ENCODE results near the gene CBX7. TPM values are rescaled to one million over a fixed set of nuclear protein-coding genes. Genes with fewer than 3 reads are reported as not detected.

CBX7 gene
- total RNA-seq, 1 experiment from 2014 or later, result 0.45 TPM

- no peak for DNase-seq (ENCODE audit: extremely low read depth, low read depth)
These were observed 57.6 kb downstream of the CBX7 start for GRCh38 chr22:39094717-39095389.

- DNase-seq (ENCODE audit: extremely low read depth, low read depth), result no peak
These were observed 60.2 kb downstream of the CBX7 start for GRCh38 chr22:39092111-39092862.

DNA sequence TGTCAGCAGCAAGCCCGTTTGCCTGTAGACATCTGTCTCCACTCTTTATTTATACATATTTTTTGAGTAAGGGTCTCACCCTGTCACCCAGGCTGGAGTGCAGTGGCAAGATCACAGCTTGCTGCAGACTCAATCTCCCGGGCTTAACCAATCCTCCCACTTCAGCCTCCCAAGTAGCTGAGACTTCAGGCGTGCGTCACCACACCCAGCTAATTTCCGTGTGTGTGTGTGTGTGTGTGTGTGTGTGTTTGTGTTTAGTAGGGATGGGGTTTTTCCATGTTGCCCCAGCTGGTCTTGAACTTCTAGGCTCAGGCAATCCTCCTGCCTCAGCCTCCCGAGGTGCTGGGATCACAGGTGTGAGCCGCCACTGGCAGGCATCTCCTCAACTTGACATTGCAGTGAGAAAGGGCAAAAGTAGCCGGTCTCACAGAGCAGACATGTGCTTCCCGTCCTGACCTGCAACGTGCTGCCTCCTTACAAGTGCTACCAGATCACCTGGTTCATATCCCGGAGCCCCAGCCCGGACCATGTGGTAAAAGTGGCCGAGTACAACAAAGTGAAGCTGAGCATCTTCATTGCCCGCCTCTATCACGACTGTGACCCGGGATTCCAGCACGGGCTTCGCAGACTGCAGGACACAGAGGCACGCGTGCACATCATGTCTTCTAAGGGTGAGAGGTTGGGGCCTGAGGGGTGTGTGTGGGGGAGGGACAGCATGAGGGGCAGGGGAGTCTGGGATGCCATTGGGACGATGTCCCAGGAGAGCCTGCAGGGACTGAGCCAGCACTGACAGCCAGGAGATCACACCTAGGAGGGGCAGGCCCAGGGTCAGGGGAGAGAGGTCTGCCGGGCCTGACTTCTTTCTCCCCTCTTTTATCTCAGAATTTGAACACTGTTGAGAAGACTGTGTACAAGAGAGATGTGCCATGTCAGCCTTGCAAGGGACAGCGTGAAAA is 61.1 kb downstream of the CBX7 start:
- no peak for DNase-seq (ENCODE audit: extremely low read depth, low read depth)

DNA sequence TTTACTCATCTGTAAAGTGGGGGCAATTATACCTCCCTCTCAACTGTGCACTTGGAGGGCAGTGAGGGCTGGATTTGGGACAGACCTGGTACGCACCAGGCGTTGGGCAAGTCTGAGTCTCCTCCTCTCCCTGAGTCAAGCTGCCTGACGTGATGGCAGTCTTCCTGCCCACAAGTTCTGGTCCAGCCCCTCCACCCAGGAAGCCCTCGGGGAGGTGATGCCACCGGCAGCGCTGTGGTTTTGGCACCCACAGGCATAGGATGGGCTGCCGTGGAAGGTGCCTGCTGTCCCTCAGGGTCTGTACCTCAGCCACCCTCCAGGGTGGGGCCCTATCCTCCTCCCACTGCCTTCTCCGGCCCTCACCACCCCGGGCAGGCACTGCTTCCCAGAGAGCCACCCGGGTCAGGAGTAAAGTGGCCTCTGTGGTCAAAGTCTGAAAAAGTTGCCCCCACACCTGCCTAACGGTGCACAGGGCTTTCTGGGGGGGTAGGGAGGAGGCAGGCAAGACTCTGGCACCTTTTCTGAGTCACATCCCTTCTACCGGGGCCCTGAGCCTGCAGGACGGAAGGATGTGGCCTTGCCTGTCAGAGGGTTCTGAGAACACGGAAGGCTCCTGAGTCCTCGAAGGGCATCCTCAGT is 61.9 kb downstream of the CBX7 start:
- DNase-seq (ENCODE audit: extremely low read depth, low read depth), result no peak

- no peak for DNase-seq (ENCODE audit: extremely low read depth, low read depth)
These were observed 62.6 kb downstream of the CBX7 start for GRCh38 chr22:39089928-39090327.

GRCh38 chr22:39088685-39089032 is 63.8 kb downstream of the CBX7 start:
- no peak for DNase-seq (ENCODE audit: extremely low read depth, low read depth)

GRCh38 chr22:39087881-39088684 is 64.4 kb downstream of the CBX7 start:
- no peak for DNase-seq (ENCODE audit: extremely low read depth, low read depth)

GRCh38 chr22:39087098-39087497 is 65.4 kb downstream of the CBX7 start:
- DNase-seq (ENCODE audit: extremely low read depth, low read depth), result no peak

DNA sequence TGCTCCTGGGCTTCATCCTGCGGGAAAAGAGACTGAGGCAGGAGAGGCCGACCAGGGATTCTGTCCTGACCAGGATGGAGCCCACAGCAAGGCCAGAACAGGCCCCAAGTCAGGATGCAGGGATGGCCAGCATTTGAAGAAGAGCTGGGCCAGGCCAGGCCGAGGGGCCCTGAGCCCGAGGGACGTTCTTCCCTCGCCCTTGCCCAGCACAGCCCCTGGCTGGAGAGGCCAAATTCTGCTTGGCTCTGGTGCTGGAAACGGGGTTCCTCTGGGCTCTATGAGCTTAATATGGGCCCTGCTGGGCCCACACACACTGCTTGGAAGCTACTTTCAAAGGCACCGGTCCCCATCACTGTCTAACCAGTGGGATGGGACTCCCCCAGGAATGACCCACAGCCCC is 67.8 kb downstream of the CBX7 start:
- no peak for DNase-seq (ENCODE audit: extremely low read depth, low read depth)

DNA sequence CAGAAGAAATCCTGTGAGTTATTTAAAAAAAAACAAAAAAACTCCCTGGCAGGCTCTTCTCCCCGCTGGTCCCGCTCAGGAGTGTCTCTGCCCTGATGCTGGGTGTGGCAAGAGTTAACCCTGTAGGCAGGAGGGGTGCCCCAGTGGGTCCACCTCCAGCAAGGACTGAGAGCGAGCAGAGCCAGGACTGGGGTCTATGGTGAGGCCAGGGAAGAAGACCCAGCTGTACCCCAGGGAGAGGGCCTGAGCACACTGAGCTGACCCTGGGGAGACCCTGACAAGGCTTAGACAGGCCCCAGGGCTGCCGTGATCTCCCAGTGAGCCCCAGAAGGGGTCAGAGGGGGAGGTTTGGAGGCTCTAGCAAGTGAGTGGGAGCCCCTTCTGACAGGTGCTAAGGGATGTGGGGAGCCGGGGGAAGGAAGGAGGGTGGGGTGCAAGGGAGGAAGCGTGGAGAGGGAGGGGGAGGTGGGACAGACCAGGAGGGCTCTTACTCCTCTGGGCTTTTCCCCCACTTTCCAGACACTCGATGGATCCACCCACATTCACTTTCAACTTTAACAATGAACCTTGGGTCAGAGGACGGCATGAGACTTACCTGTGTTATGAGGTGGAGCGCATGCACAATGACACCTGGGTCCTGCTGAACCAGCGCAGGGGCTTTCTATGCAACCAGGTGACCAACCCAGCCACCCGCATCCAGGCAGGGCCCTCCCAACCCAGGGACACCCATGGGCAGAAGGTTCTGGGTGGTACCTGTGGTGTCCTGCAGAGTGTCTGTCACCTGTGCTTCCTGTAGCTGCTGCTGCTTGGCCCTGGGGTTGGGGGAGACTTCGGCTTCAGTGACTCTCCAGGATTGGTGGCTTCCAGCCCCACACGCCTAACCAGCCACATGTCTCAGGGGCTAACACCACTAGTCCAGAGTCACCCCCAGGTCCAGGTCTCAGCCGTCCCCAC is 69.0 kb downstream of the CBX7 start:
- no peak for DNase-seq (ENCODE audit: extremely low read depth, low read depth)

DNA sequence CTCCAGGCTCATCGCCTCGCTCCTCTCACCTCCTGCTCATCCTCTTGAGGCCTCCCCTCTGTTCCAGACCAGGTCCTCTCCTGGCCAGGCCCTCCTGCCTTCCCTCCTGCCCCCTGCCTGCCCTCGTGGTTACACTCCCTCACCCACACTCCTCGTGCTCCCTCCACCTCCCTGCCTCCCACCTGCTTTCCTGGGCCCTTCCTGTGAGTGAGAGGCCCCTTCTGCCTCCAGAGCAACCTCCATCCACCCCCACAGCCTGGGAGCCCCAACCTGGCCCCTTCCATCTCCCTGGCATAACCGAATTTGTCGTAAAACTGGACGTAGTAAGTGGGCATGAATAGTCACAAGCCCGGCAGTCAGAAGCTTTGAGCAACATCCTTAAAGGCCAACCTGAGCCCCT is 70.9 kb downstream of the CBX7 start:
- no peak for DNase-seq (ENCODE audit: extremely low read depth, low read depth)

- DNase-seq (ENCODE audit: extremely low read depth, low read depth), result no peak
These were observed 71.5 kb downstream of the CBX7 start for GRCh38 chr22:39081016-39081415.

Small RNA genes lying within 50 kb of the gene (small RNA-seq; reads per million reads assigned to genes)
- gene COX5BP7, result 0 reads per million in 2 experiments

Other genes starting within 250 kb of the CBX7 start
- not detected in 2 replicates for gene APOBEC3A, start 195.1 kb downstream of the CBX7 start, total RNA-seq (2014; rRNA removed; shearing (Covaris generic))
- 3.6 and 5.1 TPM in 2 replicates for gene APOBEC3B, start 170.3 kb downstream of the CBX7 start, total RNA-seq (2014; rRNA removed; shearing (Covaris generic))
- gene APOBEC3C, start 138.4 kb downstream of the CBX7 start, total RNA-seq (2014; rRNA removed; shearing (Covaris generic)), result 7.2 and 8.0 TPM in 2 replicates
- gene APOBEC3D, start 131.6 kb downstream of the CBX7 start, total RNA-seq (2014; rRNA removed; shearing (Covaris generic)), result 0.30 TPM in 1 of 2 replicates, not detected in the other
- 0.87 and 1.9 TPM in 2 replicates for gene APOBEC3F, start 111.8 kb downstream of the CBX7 start, total RNA-seq (2014; rRNA removed; shearing (Covaris generic))
- gene APOBEC3G, start 75.4 kb downstream of the CBX7 start, total RNA-seq (2014; rRNA removed; shearing (Covaris generic)), result 0.95 and 1.2 TPM in 2 replicates
- not detected in 2 replicates for gene APOBEC3H, start 55.4 kb downstream of the CBX7 start, total RNA-seq (2014; rRNA removed; shearing (Covaris generic))
- gene PDGFB, start 92.3 kb upstream of the CBX7 start, total RNA-seq (2014; rRNA removed; shearing (Covaris generic)), result not detected in 2 replicates
- 1,994 and 2,502 TPM in 2 replicates for gene RPL3, start 166.9 kb upstream of the CBX7 start, total RNA-seq (2014; rRNA removed; shearing (Covaris generic))
- 3.1 and 7.0 TPM in 2 replicates for gene SYNGR1, start 197.3 kb upstream of the CBX7 start, total RNA-seq (2014; rRNA removed; shearing (Covaris generic))
- gene TAB1, start 247.1 kb upstream of the CBX7 start, total RNA-seq (2014; rRNA removed; shearing (Covaris generic)), result 8.0 and 8.9 TPM in 2 replicates